Stimulated activated CD4-positive, alpha-beta T cell treated with anti-CD3 and anti-CD28 coated beads, Interleukin-4, amount 100 ng/mL, for 48 hours (primary cell): ENCODE measurements around the gene PDE3B.
"Not testable (repeated sequence)": the region's sequence is repeated elsewhere in the genome, so short reads cannot be mapped to it uniquely, and the experiment has no call there.

Experiments used
- DNase-seq, 2 donors: peaks; one replicate each; pipeline ENCODE4 v3.0.0-alpha.2; 2020; ENCODE audit warnings: low read depth in 2 of 2

PDE3B gene

DNA sequence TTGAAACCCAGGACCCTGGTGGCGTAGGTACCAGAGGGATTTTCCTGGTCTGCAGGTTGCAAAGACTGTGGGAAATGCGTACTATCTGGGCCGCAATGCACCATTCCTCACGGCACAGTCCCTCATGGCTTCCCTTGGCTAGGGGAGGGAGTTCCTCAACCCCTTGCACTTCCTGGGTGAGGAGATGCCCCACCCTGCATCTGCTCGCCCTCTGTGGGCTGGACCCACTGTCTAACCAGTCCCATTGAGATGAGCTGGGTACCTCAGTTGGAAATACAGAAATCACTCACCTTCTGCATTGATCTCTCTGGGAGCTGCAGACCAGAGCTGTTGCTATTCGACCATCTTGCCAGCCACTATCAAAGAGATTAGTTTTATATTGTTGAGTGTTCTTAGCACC lies 100.1 kb downstream of the PDE3B start:
- not testable (repeated sequence) for DNase-seq

DNA sequence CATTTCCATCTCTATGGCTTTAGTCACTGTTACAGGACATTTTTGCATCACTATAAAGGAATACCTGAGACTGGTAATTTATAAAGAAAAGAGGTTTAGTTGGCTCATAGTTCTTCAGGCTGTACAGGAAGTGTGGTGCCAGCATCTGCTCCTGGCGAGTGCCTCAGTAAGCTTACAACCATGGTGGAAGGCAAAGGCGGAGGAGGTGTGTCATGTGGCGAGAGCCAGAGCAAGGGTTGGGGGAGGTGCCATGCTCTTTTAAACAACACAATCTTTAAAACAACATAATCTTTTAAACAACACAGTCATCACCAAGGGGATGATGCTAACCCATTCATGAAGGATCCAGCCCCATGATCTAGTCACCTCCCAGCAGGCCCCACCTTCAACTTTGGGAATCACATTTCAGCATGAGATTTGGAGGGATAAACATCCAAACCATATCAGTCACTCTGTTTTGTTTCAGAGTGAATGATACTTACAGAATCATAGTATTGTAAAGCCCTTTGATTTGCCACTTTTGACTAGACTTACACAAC lies 103.3 kb downstream of the PDE3B start:
- no peak for DNase-seq

DNA sequence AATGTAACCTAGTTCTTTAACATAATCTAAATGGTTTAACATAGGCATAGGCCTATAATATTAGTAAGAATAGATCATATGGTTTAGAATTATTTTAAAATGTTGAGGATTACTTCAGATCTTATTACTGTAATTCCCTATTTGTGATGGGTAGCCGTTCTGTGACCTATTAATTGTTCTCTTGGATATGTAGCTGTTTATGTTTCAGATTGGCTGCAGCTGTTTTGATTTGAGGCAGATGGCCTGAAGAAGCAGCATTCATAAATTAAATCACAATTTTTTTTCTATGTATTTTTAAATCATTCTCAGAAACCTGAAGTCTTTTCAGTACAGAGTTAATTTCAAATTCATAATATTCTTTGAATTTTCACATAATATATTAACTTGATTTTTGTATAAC lies 104.5 kb downstream of the PDE3B start:
- DNase-seq: no peak

DNA sequence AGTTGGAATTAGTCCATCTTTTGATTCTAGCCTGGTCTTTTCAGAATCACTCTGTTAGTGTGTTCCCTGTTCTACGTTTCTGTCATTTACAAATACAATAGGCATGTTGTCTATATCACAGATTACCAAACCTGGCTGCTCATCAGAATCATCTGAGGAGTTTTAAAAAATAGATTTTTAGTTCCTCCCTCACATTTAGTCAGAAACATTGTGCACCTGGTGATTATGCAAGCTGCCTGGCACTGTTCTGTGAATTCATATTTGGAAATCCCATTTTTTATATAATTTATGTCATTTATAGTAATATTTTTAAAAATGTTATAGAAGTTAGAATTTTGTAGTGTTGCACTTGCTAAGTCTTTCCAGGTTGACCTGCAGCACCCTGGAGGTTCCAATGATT lies 107.3 kb downstream of the PDE3B start:
- no peak for DNase-seq

DNA sequence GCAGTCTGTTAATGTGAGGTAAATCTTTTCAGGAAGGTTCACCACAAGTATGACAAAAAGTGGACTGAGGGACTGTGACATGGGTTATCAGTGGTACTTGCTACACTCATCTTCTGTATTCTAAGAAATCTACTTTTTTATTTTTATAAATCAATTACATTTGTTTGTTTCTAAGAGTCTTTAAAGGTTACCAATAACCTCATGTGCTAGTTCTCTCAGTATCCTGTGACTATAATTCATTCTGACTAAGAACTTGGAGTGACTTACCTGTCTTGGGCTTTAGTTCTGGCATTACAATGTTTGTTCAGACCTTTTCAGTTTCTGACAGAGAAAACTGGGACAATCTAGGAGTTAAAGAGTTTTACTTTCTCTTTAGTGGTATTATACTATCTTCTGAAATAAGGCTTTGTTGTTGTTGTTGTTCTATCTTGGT lies 108.4 kb downstream of the PDE3B start:
- DNase-seq: no peak

DNA sequence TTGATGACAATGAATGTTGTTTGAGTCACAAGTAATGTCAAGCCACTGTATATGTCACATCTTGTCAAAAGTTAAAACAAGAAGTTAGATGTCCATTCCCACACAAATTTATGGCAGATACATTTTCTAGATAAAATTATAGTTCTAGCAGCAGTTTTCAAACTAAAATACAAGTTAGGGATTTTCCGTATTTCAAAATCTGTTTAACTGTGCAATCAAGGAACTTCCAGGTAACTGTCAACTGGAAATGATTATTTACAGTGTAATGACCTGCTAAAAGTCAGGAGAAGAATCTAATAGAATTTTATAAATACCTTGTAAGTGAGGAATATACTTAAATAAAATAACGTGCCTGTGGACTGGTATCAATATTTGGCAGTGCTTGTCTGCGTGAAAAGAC lies 111.5 kb downstream of the PDE3B start:
- no peak for DNase-seq

DNA sequence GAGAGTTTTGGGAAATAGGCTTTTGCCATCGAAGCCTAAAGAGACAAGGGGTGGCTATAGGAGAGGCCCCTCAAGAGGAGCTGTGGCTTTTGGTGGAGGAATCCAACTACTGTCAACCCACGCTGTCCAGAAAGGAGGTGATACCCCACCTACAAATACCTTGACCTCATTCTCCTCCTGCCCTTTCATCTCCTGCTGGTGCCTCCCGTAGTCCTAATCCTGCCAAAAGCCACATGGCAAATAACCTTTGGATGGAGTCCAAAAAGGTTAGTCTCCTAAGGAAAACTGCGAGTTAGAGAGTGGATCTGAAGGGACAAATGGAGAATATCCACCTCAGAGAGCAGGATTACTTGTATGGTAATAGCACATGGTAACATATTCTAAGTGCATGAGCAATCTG lies 112.7 kb downstream of the PDE3B start:
- no peak for DNase-seq

DNA sequence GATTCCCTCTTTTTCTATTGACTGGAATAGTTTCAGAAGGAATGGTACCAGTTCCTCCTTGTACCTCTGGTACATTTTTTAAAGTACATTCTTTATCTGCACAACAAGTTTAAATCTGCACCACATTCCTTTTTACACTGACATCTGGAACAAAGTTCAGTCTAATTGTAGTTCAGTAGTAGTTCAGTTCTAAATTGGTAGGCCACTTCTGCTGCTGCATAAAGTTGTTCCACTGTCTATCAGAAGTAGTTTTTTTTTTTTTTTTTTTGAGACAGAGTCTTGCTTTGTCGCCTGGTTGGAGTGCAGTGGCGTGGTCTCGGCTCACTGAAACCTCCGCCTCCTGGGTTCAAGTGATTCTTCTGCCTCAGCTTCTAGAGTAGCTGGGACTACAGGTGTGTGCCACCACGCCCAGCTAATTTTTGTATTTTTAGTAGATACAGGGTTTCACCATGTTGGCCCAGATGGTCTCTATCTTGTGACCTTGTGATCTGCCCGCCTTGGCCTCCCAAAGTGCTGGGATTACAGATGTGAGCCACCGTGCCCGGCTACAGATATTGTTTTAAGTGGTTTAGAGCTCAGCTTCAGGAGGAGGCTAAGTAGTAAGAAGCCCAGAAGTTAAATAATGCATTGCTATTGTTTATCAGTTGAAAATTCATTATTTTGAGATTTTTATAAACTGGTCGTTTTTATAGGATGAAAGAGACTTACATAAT lies 115.9 kb downstream of the PDE3B start:
- not testable (repeated sequence) for DNase-seq

DNA sequence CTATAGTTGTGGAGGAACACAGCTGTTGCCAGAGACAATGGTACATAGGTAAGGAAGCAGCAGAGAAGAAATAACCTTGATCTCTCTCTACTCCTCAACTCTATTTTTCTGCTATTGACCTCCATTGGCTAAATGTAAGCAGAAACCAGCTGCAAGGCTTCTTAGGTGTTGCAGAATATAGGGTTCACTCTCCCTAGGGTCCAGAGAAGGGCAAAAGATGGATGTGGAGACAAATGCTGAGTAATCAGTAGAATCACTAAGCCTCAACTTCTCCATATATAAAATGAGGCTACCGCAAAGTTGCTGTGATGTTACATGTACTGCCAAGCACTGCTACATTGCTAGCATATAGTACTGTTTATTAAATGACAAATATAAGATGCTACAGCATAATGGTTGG lies 120.6 kb downstream of the PDE3B start:
- no peak for DNase-seq

DNA sequence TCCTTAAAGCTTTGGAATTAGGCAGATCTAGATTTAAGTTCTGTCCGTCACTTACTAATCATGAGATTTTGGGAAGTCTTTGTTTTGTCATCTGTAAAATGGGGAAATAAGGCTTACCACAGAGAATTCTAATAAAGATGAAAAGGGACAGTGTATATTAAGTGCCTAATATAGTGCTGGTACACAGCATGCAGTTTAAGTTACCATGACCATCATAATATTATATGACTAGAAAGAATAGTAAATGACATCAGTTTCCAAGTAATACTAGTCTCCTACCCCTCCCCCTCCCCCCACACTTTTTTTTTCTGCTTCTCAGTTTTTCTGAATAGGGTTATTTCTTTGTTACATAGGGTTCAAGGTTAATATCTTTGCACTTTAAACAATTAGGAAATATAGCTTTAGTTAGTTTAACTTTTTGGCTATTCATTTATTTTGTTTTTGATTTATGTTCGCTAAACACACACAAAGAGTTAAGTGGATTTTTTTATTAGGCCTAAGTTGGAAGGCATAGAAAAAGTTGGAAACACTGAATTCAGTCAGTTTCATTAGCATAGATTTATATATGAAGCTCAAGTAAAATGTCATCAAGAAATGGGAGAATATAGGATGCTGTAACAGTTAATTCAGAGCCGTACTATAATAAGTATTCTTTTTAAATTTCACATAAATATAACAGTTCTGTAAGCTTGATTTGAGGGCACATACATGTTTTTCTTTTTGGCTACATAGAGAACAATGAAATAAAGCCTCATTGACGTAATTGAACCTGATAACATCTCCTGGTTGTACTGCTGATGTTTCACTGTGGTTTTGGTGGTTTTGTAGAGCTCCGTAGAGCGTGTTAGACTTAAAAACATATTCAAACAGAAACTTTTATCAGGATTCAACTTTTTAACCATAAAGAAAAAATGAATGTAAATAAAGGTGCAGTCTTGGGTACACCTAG lies 121.2 kb downstream of the PDE3B start:
- peak in 1 of 2 donors; percentile 12 for DNase-seq

DNA sequence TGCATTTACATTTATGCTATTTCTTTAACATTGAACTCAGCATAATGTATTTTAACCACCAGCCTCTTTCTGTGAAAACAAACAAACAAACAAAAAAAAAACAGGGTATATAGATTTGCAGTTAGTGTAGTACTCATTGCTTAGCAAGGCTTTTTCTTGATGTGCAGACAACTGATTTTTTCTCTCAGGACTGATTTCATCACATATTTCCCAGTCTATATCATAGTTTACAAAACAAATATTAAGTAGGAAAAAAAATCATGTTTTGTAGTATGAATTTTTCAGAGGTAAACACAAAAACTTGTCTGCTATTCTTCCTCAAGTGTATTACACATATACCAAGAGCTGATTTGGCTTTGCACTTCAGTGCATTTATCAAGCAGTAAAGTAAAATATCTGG lies 123.0 kb downstream of the PDE3B start:
- DNase-seq: no peak

DNA sequence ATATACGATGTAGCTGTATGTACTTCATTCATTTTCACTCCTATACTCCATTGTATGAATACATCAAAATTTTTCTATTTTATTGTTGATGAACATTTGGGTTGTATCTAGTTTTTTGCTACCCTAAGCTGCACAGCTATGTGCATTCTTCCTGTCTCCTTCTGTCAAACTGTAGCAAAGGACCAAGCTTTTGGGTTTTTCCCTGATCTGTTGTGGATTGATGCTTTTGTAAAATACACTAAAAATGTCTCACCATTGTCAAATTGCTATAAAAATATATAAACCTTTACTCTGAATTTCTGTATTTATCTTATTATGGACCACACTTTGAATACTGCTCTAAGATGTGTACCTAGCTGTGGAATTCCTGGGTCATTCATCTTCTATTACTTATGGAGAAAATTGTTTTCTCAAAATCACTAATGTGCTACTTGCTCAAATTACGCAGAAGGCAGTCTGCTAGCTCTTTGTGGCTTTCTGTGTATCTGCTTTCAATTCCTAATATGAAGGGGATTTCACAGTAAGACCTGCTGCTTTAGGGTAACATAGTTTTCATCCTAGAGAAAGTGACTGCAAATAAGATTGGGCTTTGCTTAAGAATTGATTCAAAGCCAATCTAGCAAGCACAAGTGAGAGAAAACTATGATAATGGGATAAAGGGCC lies 125.1 kb downstream of the PDE3B start:
- DNase-seq: no peak

DNA sequence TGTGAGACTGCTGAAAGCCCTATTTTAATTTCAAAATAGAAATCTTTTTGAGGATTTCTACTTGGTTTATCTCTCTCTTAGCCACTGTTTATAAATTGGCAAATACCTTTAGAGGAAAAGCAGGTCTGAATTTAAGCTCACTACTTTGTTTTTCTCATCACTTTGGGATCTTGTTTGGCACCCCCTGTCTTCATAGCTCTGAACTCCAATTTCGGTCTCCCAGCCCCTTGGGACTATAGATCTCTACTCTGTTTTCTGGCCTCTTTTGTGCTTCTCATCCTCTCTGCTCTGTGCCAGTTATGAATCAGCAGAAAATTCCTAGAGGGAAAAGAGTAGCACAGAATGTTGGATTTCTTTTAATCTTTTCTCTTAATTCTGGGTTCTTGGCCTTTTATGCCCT lies 130.2 kb downstream of the PDE3B start:
- DNase-seq: no peak

DNA sequence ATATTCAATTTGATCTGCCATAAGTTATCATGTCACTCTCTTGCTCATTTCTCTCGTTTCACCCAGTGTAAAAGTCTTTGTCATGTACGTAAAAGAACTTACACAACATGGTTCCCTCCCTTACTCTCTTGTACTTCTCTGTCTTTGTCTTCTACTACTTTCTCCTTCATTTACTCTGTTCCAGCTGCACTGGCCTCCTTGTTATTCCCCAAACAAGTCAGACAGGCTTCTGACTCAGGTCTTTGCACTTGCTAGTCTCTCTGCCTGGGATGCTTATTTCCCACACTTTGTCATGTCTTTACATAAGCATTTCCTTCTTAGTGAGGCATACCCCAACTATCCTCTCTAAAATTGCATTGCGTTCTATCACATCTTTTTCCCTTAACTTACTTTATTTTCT lies 131.1 kb downstream of the PDE3B start:
- DNase-seq: no peak

DNA sequence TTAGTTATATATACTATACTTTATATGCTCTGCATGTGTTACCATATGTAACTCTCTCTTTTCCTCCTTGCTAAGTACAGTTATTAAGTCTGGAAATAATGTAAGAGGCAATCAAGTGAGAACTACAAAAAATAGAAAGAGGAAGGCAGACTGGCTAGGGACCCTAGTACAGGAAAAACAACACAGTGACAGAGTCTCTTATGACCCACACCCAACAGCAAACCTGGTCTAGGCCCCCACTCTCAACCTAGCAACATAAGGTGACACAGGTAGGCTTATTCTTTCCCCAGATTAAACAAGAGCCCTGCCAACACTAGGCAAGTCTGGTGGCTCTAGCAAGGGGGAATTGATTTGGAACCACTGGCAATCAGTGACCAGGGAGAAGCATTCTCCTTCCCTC lies 132.3 kb downstream of the PDE3B start:
- DNase-seq: no peak

DNA sequence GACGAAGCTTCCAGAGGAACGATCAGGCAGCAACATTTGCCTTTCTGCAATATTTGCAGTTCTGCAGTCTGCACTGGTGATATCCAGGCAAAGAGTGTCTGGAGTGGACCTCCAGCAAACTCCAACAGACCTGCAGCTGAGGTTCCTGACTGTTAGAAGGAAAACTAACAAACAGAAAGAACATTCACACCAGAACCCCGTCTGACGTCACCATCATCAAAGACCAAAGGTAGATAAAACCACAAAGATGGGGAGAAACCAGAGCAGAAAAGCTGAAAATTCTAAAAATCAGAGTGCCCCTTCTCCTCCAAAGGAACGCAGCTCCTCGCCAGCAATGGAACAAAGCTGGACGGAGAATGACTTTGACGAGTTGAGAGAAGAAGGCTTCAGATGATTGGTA lies 134.9 kb downstream of the PDE3B start:
- not testable (repeated sequence) for DNase-seq

DNA sequence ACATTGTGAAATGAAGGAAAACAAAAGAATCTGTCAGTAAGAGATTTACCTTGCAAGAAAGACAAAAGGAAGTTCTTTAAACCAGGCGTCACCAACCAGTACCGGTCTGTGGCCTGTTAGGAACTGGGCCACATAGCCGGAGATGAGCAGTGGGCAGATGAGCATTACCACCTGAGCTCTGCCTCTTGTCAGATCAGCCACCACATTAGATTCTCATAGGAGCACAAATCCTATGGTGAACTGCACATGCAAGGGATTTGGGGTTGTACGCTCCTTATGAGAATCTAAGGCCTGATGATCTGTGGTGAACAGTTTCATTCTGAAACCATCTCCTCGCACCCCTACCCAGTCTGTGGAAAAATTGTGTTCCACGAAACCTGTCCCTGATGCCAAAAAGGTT lies 140.2 kb downstream of the PDE3B start:
- no peak for DNase-seq

DNA sequence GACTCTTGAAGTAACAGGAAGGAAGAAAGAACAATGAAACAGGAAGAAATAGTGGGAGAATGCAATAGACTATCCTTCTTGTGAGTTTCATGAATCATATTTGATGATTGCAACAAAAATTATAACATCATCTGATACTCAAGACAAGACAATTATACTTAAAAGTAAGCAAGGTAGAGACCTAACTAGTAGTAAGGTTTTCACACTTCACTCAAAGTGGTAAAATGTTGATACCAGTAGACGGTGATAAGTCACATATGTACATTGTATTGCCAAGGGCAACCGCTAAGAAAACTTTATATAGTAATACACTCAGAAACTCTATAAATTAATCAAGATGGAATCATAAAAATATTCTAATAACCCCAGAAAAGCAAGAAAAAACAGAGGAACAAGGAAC lies 140.6 kb downstream of the PDE3B start:
- no peak for DNase-seq

DNA sequence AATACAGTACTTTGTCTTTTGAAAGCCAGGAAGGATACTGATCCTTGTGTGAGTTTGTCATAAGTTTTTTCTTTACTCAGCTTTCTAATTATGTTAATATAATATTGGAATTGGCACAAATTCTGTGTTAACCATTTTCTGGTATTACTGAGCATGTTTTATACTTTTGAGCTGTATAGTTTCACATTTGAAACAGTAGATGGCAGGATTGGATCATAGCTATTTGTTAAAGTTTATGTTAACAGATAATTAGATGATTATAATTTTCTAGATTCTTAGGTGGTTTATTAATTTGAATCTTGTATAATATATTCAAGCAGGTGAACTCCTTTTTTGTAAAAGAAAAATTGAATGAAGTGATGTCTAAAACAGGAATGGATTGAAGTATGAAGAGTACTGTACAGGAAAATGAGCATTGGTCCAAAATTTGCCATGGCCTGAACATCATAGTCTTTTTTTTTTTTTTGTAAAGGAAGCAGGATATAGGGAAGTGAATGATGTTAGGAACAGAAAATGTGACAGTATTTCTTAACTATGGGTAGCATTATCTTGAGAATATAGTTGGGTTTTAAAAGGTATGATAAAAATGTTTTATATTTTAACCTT lies 146.4 kb downstream of the PDE3B start:
- no peak for DNase-seq

DNA sequence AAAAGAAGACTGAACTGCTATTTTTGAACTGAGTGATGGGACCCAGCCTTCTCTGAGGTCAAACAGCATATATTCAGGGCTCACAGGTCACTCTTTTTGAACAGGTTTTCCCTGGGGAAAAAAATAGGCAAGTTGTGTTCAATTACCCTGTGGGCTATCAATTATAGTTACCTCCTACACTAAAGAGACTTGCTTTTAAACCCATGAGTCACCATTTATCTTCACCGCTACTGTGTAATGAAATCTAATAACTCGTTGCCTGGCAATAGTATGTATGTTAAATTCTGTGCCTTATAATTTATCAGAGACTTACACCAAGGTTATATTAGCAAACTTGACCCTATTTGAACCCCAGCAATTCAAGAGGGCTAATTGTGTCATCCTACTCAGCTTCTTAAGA lies 149.9 kb downstream of the PDE3B start:
- DNase-seq: no peak

DNA sequence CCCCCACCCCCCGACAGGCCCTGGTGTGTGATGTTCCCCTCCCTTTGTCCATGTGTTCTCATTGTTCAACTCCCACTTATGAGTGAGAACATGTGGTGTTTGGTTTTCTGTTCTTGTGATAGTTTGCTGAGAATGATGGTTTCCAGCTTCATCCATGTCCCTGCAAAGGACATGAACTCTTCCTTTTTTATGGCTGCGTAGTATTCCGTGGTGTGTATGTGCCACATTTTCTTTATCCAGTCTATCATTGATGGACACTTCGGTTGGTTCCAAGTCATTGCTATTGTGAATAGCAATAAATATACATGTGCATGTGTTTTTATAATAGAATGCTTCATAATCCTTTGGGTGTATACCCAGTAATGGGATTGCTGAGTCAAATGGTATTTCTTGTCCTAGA lies 152.4 kb downstream of the PDE3B start:
- not testable (repeated sequence) for DNase-seq

DNA sequence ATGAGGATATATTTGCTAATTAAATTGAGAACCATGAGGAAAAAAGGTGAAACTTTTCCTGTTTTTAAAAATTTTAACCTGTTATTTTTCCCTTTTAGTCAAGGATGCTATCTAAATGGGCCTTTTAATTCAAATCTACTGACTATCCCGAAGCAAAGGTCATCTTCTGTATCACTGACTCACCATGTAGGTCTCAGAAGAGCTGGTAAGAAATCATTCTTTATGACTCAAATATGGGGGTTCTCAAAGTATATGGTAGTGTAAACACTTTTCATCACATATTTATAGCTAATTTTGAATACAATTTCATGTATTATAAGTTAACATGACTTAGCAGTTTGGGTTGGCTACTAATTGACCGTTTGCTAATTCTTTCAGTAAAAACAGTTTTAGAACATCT lies 160.2 kb downstream of the PDE3B start:
- DNase-seq: no peak
